Subcutaneous adipose tissue (tissue), 4 donors: ENCODE data around the gene MACROH2A1. TPM values are rescaled to one million over a fixed set of nuclear protein-coding genes. Genes with fewer than 3 reads are reported as not detected.

Experiments
- CTCF ChIP-seq: fragments of 450-650 bp; IDR thresholded peaks from one replicate; pipeline ENCODE4 v1.5.1; 2016; ENCODE audit warnings: low read depth, mild to moderate bottlenecking, control low read depth, antibody characterized with exemption, moderate library complexity
- total RNA-seq, 4 donors: library from RNA; depleted of rRNA; stranded (reverse); fragments of >200 nt; gene quantifications; one replicate each; pipeline ENCODE4 v1.1.0, GENCODE V29; 2016

MACROH2A1 gene
- total RNA-seq, 4 donors from 2014 or later: 207 to 426 (median 282) TPM

GRCh38 chr5:135382981-135383380 lies 16.1 kb downstream of the MACROH2A1 start:
- TF ChIP-seq CTCF: no peak

GRCh38 chr5:135382106-135382790 lies 16.8 kb downstream of the MACROH2A1 start:
- TF ChIP-seq CTCF: no peak

GRCh38 chr5:135379046-135379654 lies 19.9 kb downstream of the MACROH2A1 start:
- no peak for TF ChIP-seq CTCF

GRCh38 chr5:135377751-135378680 lies 21.0 kb downstream of the MACROH2A1 start:
- TF ChIP-seq CTCF: no peak

- no peak for TF ChIP-seq CTCF
Measured at GRCh38 chr5:135376961-135377624, 21.9 kb downstream of the MACROH2A1 start.

GRCh38 chr5:135375040-135375793 lies 23.8 kb downstream of the MACROH2A1 start:
- TF ChIP-seq CTCF: no peak
